IMR-90 (cell line): ENCODE results near the gene GTF2H4. TPM values are rescaled to one million over a fixed set of nuclear protein-coding genes. Genes with fewer than 3 reads are reported as not detected.

ENCODE experiments used
- ATAC-seq: fragments of 200-7000 bp; cut with Tn5 transposase; 2 replicates; pipeline ENCODE4 v1.9.1; 2020; ENCODE audit warnings: low read depth, mild to moderate bottlenecking, moderate library complexity
- BruUV-seq: library from RNA; stranded (reverse); fragments of 400-500 nt; replicated peaks from 2 replicates; lab custom pipeline; 2021; lab: Mats Ljungman, UMichigan
- CTCF ChIA-PET: fragments of 300-600 bp; formaldehyde crosslinking; extraction: SDS; loops from one replicate; lab custom pipeline; 2021; ENCODE audit warnings: antibody characterized with exemption; lab: Yijun Ruan, JAX
- POLR2A ChIA-PET: fragments of 300-600 bp; sonication (Branson Sonifier 250); formaldehyde crosslinking; loops from one replicate; lab custom pipeline; 2022; ENCODE audit warnings: antibody characterized with exemption; ENCODE audit not compliant: unreplicated experiment; lab: Charles Lee
- DNase-seq: peaks from one replicate; pipeline ENCODE4 v3.0.0; 2013
- H2AFZ ChIP-seq: replicated peaks from 2 replicates; pipeline ENCODE3; 2013; ENCODE audit warnings: low read length, mild to moderate bottlenecking; ENCODE audit not compliant: poor library complexity
- H2AK5ac ChIP-seq: 2 replicates; pipeline ENCODE4 v1.6.1; 2013; ENCODE audit warnings: low read depth, low read length, inconsistent platforms
- H2AK9ac ChIP-seq: replicated peaks from 2 replicates; pipeline ENCODE3; 2013; ENCODE audit warnings: mild to moderate bottlenecking, low read depth, low read length, moderate library complexity; ENCODE audit not compliant: poor library complexity
- H2BK120ac ChIP-seq: 2 replicates; pipeline ENCODE4 v1.6.1; 2013; ENCODE audit warnings: low read depth, low read length, inconsistent platforms
- H2BK15ac ChIP-seq: 3 replicates; pipeline ENCODE4 v1.6.1; 2013; ENCODE audit warnings: low read depth, low read length, inconsistent platforms
- H2BK20ac ChIP-seq: 2 replicates; pipeline ENCODE4 v1.6.1; 2013; ENCODE audit warnings: low read depth, mild to moderate bottlenecking, inconsistent platforms, low read length, moderate library complexity
- H2BK5ac ChIP-seq: 2 replicates; pipeline ENCODE4 v1.6.1; 2013; ENCODE audit warnings: mild to moderate bottlenecking, low read depth, low read length, inconsistent platforms; ENCODE audit not compliant: poor library complexity, severe bottlenecking
- H3K14ac ChIP-seq: replicated peaks from 2 replicates; pipeline ENCODE4 v1.6.1; 2013; ENCODE audit warnings: low read depth, low read length, inconsistent platforms
- H3K18ac ChIP-seq: 2 replicates; pipeline ENCODE4 v1.6.1; 2013; ENCODE audit warnings: low read depth, low read length, control low read depth
- H3K23ac ChIP-seq: 2 replicates; pipeline ENCODE4 v1.6.1; 2013; ENCODE audit warnings: low read depth, low read length, inconsistent platforms
- H3K27ac ChIP-seq: 2 replicates; pipeline ENCODE4 v1.5.1; 2013; ENCODE audit warnings: mild to moderate bottlenecking, control low read depth, low read length; ENCODE audit not compliant: insufficient read depth
- H3K27me3 ChIP-seq: 2 replicates; pipeline ENCODE4 v1.6.1; 2013; ENCODE audit warnings: low read length; ENCODE audit not compliant: control insufficient read depth, insufficient read depth
- H3K36me3 ChIP-seq: 2 replicates; pipeline ENCODE4 v1.6.1; 2013; ENCODE audit warnings: low read length, mixed read lengths; ENCODE audit not compliant: control insufficient read depth, insufficient read depth
- H3K4ac ChIP-seq: 2 replicates; pipeline ENCODE4 v1.6.1; 2013; ENCODE audit warnings: low read depth, low read length, inconsistent platforms
- H3K4me1 ChIP-seq: 2 replicates; pipeline ENCODE4 v1.6.1; 2013; ENCODE audit warnings: low read length, mixed read lengths; ENCODE audit not compliant: control insufficient read depth, insufficient read depth
- H3K4me2 ChIP-seq: 2 replicates; pipeline ENCODE4 v1.6.1; 2013; ENCODE audit warnings: low read depth, mild to moderate bottlenecking, control low read depth, low read length, moderate library complexity
- H3K4me3 ChIP-seq: 2 replicates; pipeline ENCODE4 v1.5.1; 2013; ENCODE audit warnings: low read depth, mild to moderate bottlenecking, control low read depth, low read length, moderate library complexity; ENCODE audit not compliant: insufficient read depth
- H3K56ac ChIP-seq: 2 replicates; pipeline ENCODE4 v1.6.1; 2013; ENCODE audit warnings: low read length, inconsistent platforms; ENCODE audit not compliant: insufficient read depth; ENCODE audit errors: extremely low read depth
- H3K79me1 ChIP-seq, 2 experiments: 2 replicates each; pipeline ENCODE4 v1.6.1; 2013; ENCODE audit warnings: low read length in 2 of 2, inconsistent platforms in 1 of 2, low read depth in 1 of 2
- H3K9ac ChIP-seq: 2 replicates; pipeline ENCODE4 v1.6.1; 2013; ENCODE audit warnings: low read depth, low read length, control low read depth
- H3K9me1 ChIP-seq: 2 replicates; pipeline ENCODE4 v1.6.1; 2013; ENCODE audit warnings: low read length, inconsistent platforms; ENCODE audit not compliant: insufficient read depth
- H3K9me3 ChIP-seq: 2 replicates; pipeline ENCODE4 v1.6.1; 2013; ENCODE audit warnings: low read length; ENCODE audit not compliant: control insufficient read depth, insufficient read depth
- H4K20me1 ChIP-seq: 2 replicates; pipeline ENCODE4 v1.6.1; 2013; ENCODE audit warnings: low read length, inconsistent platforms; ENCODE audit not compliant: insufficient read depth
- H4K5ac ChIP-seq: 2 replicates; pipeline ENCODE4 v1.6.1; 2013; ENCODE audit warnings: mild to moderate bottlenecking, low read depth, low read length, control low read depth
- H4K8ac ChIP-seq, 2 experiments: 2 replicates each; pipeline ENCODE4 v1.6.1; 2013; ENCODE audit warnings: low read depth in 2 of 2, low read length in 2 of 2, control low read depth in 1 of 2, inconsistent platforms in 1 of 2
- H4K91ac ChIP-seq: 2 replicates; pipeline ENCODE4 v1.6.1; 2013; ENCODE audit warnings: low read depth, low read length, inconsistent platforms; ENCODE audit not compliant: insufficient read depth
- CHD1 ChIP-seq: IDR thresholded peaks from 2 replicates; pipeline ENCODE4 v1.6.1; 2012; ENCODE audit warnings: low read depth, low read length, improper control_type of control experiment
- ELK1 ChIP-seq: fragments of 150-350 bp; IDR thresholded peaks from 2 replicates; pipeline ENCODE4 v1.6.1; 2016; ENCODE audit warnings: low read depth, mild to moderate bottlenecking, low read length, moderate library complexity, borderline replicate concordance
- FOS ChIP-seq: fragments of 150-350 bp; IDR thresholded peaks from 2 replicates; pipeline ENCODE4 v1.6.1; 2016; ENCODE audit warnings: low read depth, low read length
- MAFK ChIP-seq: IDR thresholded peaks from 2 replicates; pipeline ENCODE4 v1.6.1; 2012; ENCODE audit warnings: low read depth, low read length, improper control_type of control experiment
- MXI1 ChIP-seq: IDR thresholded peaks from 2 replicates; pipeline ENCODE4 v1.6.1; 2012; ENCODE audit warnings: low read depth, mild to moderate bottlenecking, low read length, moderate library complexity, borderline replicate concordance
- NFE2L2 ChIP-seq: fragments of 150-350 bp; IDR thresholded peaks from 2 replicates; pipeline ENCODE4 v1.6.1; 2016; ENCODE audit warnings: low read depth, mild to moderate bottlenecking, low read length
- RCOR1 ChIP-seq: IDR thresholded peaks from 2 replicates; pipeline ENCODE4 v1.6.1; 2012; ENCODE audit warnings: mild to moderate bottlenecking, low read length, improper control_type of control experiment; ENCODE audit not compliant: insufficient replicate concordance
- SMC3 ChIP-seq: fragments of 150-350 bp; IDR thresholded peaks from 2 replicates; pipeline ENCODE4 v1.6.1; 2016; ENCODE audit warnings: low read depth, mild to moderate bottlenecking, antibody characterized with exemption, low read length, moderate library complexity
- USF2 ChIP-seq: fragments of 150-350 bp; IDR thresholded peaks from 2 replicates; pipeline ENCODE4 v1.6.1; 2017; ENCODE audit warnings: mild to moderate bottlenecking, antibody characterized with exemption, low read length, low read depth
- WGBS, 2 experiments: methylation state at CpG; one replicate each; pipeline versions ENCODE4 v1.1.5 to v1.1.7; 2013; ENCODE audit warnings: missing lambda C conversion rate in 2 of 2; ENCODE audit not compliant: insufficient read length in 1 of 2; ENCODE audit errors: extremely low coverage in 2 of 2; 5-methylcytosine and 5-hydroxymethylcytosine counted together
- dilution Hi-C: fragments of 300-500 bp; cut with HindIII; formaldehyde crosslinking; loops from one replicate; pipeline ENCODE4 v1.14.3; 2018; ENCODE audit warnings: low sequenced_read_pairs; ENCODE audit not compliant: unreplicated experiment
- in situ Hi-C: fragments of 300-500 bp; cut with MboI; formaldehyde crosslinking; loops from 3 replicates; pipeline ENCODE4 v1.14.3; 2019; ENCODE audit warnings: low sequenced_read_pairs, inconsistent platforms, mixed read lengths
- intact Hi-C: fragments of 100-400 bp; cut with micrococcal nuclease; formaldehyde crosslinking; loops from 2 replicates; pipeline ENCODE4 v1.10.0; 2022
- polyA plus RNA-seq, 3 experiments: library from polyadenylated mRNA; depleted of rRNA; stranded (reverse); fragments of >200 nt; gene quantifications; 2 replicates each; pipeline ENCODE4 v1.2.3, GENCODE V29; 2012; ENCODE audit warnings: low replicate concordance in 1 of 3
- total RNA-seq: library from RNA; depleted of rRNA; stranded (reverse); fragments of >200 nt; gene quantifications from 2 replicates; pipeline ENCODE4 v1.2.3, GENCODE V29; 2012

Gene GTF2H4
- total and polyA plus RNA-seq, 2 of the 4 experiments (the other 2 are of a cell fraction) = 13.4 to 30.8 TPM

- no peak for ATAC-seq
- H3K23ac ChIP-seq = no peak overlapping the region
- no peak overlapping the region for H3K9ac ChIP-seq
- H4K5ac ChIP-seq = no peak overlapping the region
- H3K27ac ChIP-seq = no peak overlapping the region
- in situ Hi-C loops (no loop called here), intact Hi-C loops (no loop called here), dilution Hi-C loops (no loop called here)
- no peaks in the 10 kb centered on the region for H4K20me1 ChIP-seq
- no peak overlapping the region for H4K8ac ChIP-seq
- no peak overlapping the region for H2AFZ ChIP-seq
- H2AK5ac ChIP-seq = no peak overlapping the region
- H2BK15ac ChIP-seq = no peak overlapping the region
- H2BK5ac ChIP-seq = no peak overlapping the region
- no peak overlapping the region for H4K91ac ChIP-seq
- no peak overlapping the region for H3K14ac ChIP-seq
- H3K36me3 ChIP-seq = no peaks in the 10 kb centered on the region
- CTCF ChIA-PET = interaction anchor here (1.1 kb wide), 1 partner anchor 141 kb away, joined by 3 read pairs; no protein-coding TSS in a partner anchor
- POLR2A ChIA-PET = no interaction called here
- no peaks in the 10 kb centered on the region for H3K9me3 ChIP-seq
- H2BK20ac ChIP-seq = no peak overlapping the region
- DNase-seq = no peak
- no peak overlapping the region for H3K4me3 ChIP-seq
- no peak overlapping the region for H2AK9ac ChIP-seq
- BruUV-seq = no TSS peak
- peaks cover 53% of the 10 kb centered on the region for H3K27me3 ChIP-seq
- no peak overlapping the region for H2BK120ac ChIP-seq
- no peak overlapping the region for H3K18ac ChIP-seq
- no peak overlapping the region for H3K4me2 ChIP-seq
- H3K79me1 ChIP-seq = no peaks in the 10 kb centered on the region
- WGBS, 2 experiments = no CpG with 5 or more reads among the region's 4 CpGs
- peaks cover 10% of the 10 kb centered on the region for H3K9me1 ChIP-seq
- peaks cover 1% of the 10 kb centered on the region; the same call in 1 of the 2 replicates for H3K4me1 ChIP-seq
- TF ChIP-seq MXI1 (no peak), USF2 (no peak), SMC3 (no peak), MAFK (no peak), NFE2L2 (no peak), CHD1 (no peak), FOS (no peak), RCOR1 (no peak), ELK1 (no peak)
- H3K56ac ChIP-seq = no peak overlapping the region
- H3K4ac ChIP-seq = no peak overlapping the region
Observed at GRCh38 chr6:30938730-30939129, 30.7 kb downstream of the GTF2H4 start.
